Putamen (tissue), 1 donor: ENCODE measurements around the gene TNRC18.
"Not testable (repeated sequence)": the region's sequence is repeated elsewhere in the genome, so short reads cannot be mapped to it uniquely, and the experiment has no call there.

ENCODE experiments used
- DNase-seq: peaks from one replicate; pipeline ENCODE4 v3.0.0-alpha.2; 2016; ENCODE audit warnings: low spot score

Gene TNRC18

GRCh38 chr7:5291301-5291700 lies 132.3 kb downstream of the TNRC18 start:
- no peak for DNase-seq

- DNase-seq = no peak
Observed at GRCh38 chr7:5289355-5289754, 134.3 kb downstream of the TNRC18 start.

- DNase-seq = not testable (repeated sequence)
Observed at GRCh38 chr7:5288560-5288959, 135.1 kb downstream of the TNRC18 start.

- no peak for DNase-seq
Observed at GRCh38 chr7:5287802-5288201, 135.8 kb downstream of the TNRC18 start.

GRCh38 chr7:5287373-5287772 lies 136.3 kb downstream of the TNRC18 start:
- DNase-seq = not testable (repeated sequence)

GRCh38 chr7:5286933-5287332 lies 136.7 kb downstream of the TNRC18 start:
- DNase-seq = no peak

GRCh38 chr7:5284304-5285281 lies 139.0 kb downstream of the TNRC18 start:
- DNase-seq = no peak

- DNase-seq = no peak
Observed at GRCh38 chr7:5283421-5284303, 140.0 kb downstream of the TNRC18 start.

- DNase-seq = peak; percentile 25
Observed at GRCh38 chr7:5282543-5283316, 140.9 kb downstream of the TNRC18 start, which contains the start of gene SLC29A4. SLC29A4 (plus strand) TSS chr7:5282943; CDS start chr7:5287817, 4,874 bp downstream.

- not testable (repeated sequence) for DNase-seq
Observed at GRCh38 chr7:5281598-5282500, 141.8 kb downstream of the TNRC18 start.

- DNase-seq = no peak
Observed at GRCh38 chr7:5279734-5280133, 143.9 kb downstream of the TNRC18 start.

- no peak for DNase-seq
Observed at GRCh38 chr7:5278766-5279165, 144.9 kb downstream of the TNRC18 start.

GRCh38 chr7:5276611-5277010 lies 147.0 kb downstream of the TNRC18 start:
- DNase-seq = no peak

- not testable (repeated sequence) for DNase-seq
Observed at GRCh38 chr7:5276123-5276522, 147.5 kb downstream of the TNRC18 start.

- not testable (repeated sequence) for DNase-seq
Observed at GRCh38 chr7:5275510-5275909, 148.1 kb downstream of the TNRC18 start.

GRCh38 chr7:5274985-5275431 lies 148.6 kb downstream of the TNRC18 start:
- DNase-seq = not testable (repeated sequence)

- DNase-seq = no peak
Observed at GRCh38 chr7:5274441-5274840, 149.2 kb downstream of the TNRC18 start.

- not testable (repeated sequence) for DNase-seq
Observed at GRCh38 chr7:5273831-5274405, 149.7 kb downstream of the TNRC18 start.

- DNase-seq = no peak
Observed at GRCh38 chr7:5270788-5271187, 152.8 kb downstream of the TNRC18 start.
